ENCODE results near the gene SPINT2.

SPINT2 gene, protein sequence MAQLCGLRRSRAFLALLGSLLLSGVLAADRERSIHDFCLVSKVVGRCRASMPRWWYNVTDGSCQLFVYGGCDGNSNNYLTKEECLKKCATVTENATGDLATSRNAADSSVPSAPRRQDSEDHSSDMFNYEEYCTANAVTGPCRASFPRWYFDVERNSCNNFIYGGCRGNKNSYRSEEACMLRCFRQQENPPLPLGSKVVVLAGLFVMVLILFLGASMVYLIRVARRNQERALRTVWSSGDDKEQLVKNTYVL
- 6.4 to 13.5 (median 8.9) reads per million in 3 donors for total RNA-seq

DNA sequence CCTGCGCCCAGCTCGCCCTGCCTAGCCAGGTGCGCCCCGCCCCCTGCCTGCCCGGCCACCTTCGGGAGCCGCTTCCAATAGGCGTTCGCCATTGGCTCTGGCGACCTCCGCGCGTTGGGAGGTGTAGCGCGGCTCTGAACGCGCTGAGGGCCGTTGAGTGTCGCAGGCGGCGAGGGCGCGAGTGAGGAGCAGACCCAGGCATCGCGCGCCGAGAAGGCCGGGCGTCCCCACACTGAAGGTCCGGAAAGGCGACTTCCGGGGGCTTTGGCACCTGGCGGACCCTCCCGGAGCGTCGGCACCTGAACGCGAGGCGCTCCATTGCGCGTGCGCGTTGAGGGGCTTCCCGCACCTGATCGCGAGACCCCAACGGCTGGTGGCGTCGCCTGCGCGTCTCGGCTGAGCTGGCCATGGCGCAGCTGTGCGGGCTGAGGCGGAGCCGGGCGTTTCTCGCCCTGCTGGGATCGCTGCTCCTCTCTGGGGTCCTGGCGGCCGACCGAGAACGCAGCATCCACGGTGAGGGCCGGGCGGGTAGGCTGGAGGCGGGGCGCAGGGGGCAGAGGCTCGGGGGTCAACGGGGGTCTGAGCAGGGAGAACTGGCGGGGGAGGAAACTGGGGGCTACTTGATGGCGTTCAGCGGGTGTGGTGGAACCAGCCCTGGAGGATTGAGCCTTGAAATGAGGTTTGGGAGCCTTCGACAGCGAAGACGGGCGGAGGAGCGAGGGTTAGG is at the start of gene SPINT2:
Gene SPINT2 (plus strand): TSS at position 88 of the 727 bp plus-strand sequence. CDS start 320 bp downstream, at position 408.
- no peaks in the 10 kb centered on the region for H3K27me3 ChIP-seq (replicated peaks; ENCODE audit: control insufficient read depth, insufficient read depth, low read length, poor library complexity, severe bottlenecking)
- peak within 1 kb of the TSS; percentile 58 for H3K27ac ChIP-seq (ENCODE audit: insufficient read depth, low read length, poor library complexity, severe bottlenecking)
- H3K9me3 ChIP-seq (ENCODE audit: control insufficient read depth, low read length), result no peaks in the 10 kb centered on the region
- peaks cover 13% of the 10 kb centered on the region for H3K4me1 ChIP-seq (ENCODE audit: control insufficient read depth, insufficient read depth, low read length, poor library complexity, severe bottlenecking)
- DNase-seq, result peak in 1 of 3 donors; percentile 79
- no peaks in the 10 kb centered on the region for H3K36me3 ChIP-seq (ENCODE audit: control insufficient read depth, insufficient read depth, low read length)
- peak within 1 kb of the TSS; percentile 66 for H3K4me3 ChIP-seq (ENCODE audit: insufficient read depth, low read depth, low read length, poor library complexity, severe bottlenecking)

DNA sequence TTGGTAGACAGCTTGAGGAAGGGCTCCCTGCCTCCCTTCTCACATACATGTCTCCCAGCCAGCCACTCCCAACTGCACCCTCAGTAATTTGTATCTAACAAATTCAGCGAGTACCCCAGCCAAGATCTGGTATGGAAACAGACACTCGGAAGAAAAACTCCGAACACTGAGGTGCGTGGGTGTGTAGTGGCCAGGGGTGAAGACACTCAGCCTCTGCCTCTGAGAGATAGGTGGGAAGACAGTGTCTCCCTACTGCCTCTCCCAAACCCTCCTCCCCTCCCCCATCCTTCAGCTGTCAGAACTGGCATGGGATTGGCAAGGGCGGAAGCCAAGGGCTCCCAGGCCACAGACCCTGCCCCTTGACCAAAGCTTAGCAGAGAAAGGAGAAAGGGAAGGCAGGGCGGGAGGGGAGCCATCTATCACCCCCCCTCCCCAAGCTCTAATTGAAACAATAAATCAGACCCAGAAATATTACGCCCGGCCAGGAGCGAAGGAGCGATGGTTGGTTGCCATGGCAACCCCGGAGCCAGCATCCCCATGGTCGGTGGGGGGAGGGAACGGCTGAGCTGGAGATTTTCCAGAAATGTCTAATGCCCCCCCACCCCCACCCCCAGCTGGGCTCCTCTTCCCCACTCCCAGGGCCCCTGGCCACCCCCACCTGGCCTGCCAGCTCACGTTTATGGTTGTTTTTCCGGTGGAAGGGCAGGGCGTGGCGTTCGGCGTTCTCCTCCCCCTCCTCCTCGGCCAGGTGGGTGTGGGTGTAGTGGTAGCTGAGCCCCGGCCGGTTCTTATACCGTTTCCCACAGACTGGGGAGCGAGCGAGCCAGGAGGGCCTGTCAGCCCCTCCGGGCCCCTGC is 47.4 kb upstream of the SPINT2 start:
- no peak for DNase-seq
- no peaks in the 10 kb centered on the region for H3K36me3 ChIP-seq (ENCODE audit: control insufficient read depth, insufficient read depth, low read length)
- no peak overlapping the region for H3K4me3 ChIP-seq (ENCODE audit: insufficient read depth, low read depth, low read length, poor library complexity, severe bottlenecking)
- H3K4me1 ChIP-seq (ENCODE audit: control insufficient read depth, insufficient read depth, low read length, poor library complexity, severe bottlenecking), result peaks cover 10% of the 10 kb centered on the region
- peaks cover under 1% of the 10 kb centered on the region for H3K27me3 ChIP-seq (replicated peaks; ENCODE audit: control insufficient read depth, insufficient read depth, low read length, poor library complexity, severe bottlenecking)
- no peak overlapping the region for H3K27ac ChIP-seq (ENCODE audit: insufficient read depth, low read length, poor library complexity, severe bottlenecking)
- no peaks in the 10 kb centered on the region for H3K9me3 ChIP-seq (ENCODE audit: control insufficient read depth, low read length)

DNA sequence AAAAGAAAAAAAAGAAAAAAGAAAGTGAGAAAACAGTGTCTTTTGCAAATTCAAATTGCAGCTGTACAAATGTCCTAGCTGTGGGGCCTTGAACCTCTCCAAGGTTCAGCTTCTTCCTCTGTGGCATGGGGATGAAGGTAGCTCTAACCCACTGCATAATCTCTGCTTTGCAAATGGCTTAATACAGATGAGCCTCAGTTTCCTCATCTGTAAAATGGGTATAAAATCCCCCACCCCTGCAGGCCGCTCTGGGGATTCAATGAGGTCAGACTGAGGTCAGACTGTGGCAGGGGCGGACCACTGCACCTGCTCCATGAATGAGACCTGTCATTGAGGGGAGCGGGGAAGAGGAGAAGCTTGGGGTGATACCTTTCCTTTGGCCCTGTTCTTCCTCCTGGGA is 46.2 kb upstream of the SPINT2 start:
- Histone ChIP-seq H3K27me3 (replicated peaks; ENCODE audit: control insufficient read depth, insufficient read depth, low read length, poor library complexity, severe bottlenecking) (peaks cover 11% of the 10 kb centered on the region), H3K27ac (ENCODE audit: insufficient read depth, low read length, poor library complexity, severe bottlenecking) (no peak overlapping the region), H3K4me1 (ENCODE audit: control insufficient read depth, insufficient read depth, low read length, poor library complexity, severe bottlenecking) (peaks cover 10% of the 10 kb centered on the region), H3K4me3 (ENCODE audit: insufficient read depth, low read depth, low read length, poor library complexity, severe bottlenecking) (no peak overlapping the region), H3K9me3 (ENCODE audit: control insufficient read depth, low read length) (no peaks in the 10 kb centered on the region), H3K36me3 (ENCODE audit: control insufficient read depth, insufficient read depth, low read length) (no peaks in the 10 kb centered on the region)
- DNase-seq, result no peak

DNA sequence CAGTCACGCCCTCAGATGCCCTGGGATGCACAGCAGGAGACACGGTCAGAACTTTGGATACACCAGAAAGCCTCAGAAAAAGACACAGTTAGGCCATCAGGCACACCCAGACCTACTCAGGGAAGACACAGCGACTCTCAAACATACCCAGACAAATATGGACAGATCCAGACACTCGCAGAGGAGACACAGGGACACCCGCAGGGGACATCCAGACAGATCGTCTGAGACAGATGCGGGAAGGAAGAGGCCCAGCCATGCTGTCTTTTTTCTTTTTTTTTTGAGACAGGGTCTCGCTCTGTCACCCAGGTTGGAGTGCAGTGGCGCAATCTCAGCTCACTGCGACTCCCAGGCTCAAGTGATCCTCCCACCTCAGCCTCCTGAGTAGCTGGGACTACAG is 45.2 kb upstream of the SPINT2 start:
- DNase-seq, result no peak
- H3K4me1 ChIP-seq (ENCODE audit: control insufficient read depth, insufficient read depth, low read length, poor library complexity, severe bottlenecking), result peaks cover 7% of the 10 kb centered on the region
- no peaks in the 10 kb centered on the region for H3K9me3 ChIP-seq (ENCODE audit: control insufficient read depth, low read length)
- H3K4me3 ChIP-seq (ENCODE audit: insufficient read depth, low read depth, low read length, poor library complexity, severe bottlenecking), result no peak overlapping the region
- peaks cover 20% of the 10 kb centered on the region for H3K27me3 ChIP-seq (replicated peaks; ENCODE audit: control insufficient read depth, insufficient read depth, low read length, poor library complexity, severe bottlenecking)
- no peaks in the 10 kb centered on the region for H3K36me3 ChIP-seq (ENCODE audit: control insufficient read depth, insufficient read depth, low read length)
- H3K27ac ChIP-seq (ENCODE audit: insufficient read depth, low read length, poor library complexity, severe bottlenecking), result no peak overlapping the region

DNA sequence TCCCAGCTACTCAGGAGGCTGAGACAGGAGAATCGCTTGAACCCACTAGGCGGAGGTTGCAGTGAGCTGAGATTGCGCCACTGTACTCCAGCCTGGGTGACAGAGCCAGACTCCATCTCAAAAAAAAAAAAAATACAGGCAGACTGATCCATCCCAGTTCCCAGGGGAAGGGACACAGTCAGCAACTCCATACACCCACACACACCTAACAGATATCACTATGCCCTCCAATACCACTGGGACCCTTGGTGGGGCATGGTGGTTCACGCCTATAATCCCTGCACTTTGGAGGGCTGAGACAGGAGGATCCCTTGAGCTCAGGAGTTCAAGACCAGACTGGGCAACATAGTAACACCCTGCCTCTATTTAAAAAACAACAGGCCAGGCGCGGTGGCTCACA is 43.0 kb upstream of the SPINT2 start:
- Histone ChIP-seq H3K4me3 (ENCODE audit: insufficient read depth, low read depth, low read length, poor library complexity, severe bottlenecking) (no peak overlapping the region), H3K4me1 (ENCODE audit: control insufficient read depth, insufficient read depth, low read length, poor library complexity, severe bottlenecking) (peaks cover 7% of the 10 kb centered on the region), H3K9me3 (ENCODE audit: control insufficient read depth, low read length) (no peaks in the 10 kb centered on the region), H3K27ac (ENCODE audit: insufficient read depth, low read length, poor library complexity, severe bottlenecking) (no peak overlapping the region), H3K36me3 (ENCODE audit: control insufficient read depth, insufficient read depth, low read length) (no peaks in the 10 kb centered on the region), H3K27me3 (replicated peaks; ENCODE audit: control insufficient read depth, insufficient read depth, low read length, poor library complexity, severe bottlenecking) (peaks cover 38% of the 10 kb centered on the region)
- DNase-seq, result no peak

DNA sequence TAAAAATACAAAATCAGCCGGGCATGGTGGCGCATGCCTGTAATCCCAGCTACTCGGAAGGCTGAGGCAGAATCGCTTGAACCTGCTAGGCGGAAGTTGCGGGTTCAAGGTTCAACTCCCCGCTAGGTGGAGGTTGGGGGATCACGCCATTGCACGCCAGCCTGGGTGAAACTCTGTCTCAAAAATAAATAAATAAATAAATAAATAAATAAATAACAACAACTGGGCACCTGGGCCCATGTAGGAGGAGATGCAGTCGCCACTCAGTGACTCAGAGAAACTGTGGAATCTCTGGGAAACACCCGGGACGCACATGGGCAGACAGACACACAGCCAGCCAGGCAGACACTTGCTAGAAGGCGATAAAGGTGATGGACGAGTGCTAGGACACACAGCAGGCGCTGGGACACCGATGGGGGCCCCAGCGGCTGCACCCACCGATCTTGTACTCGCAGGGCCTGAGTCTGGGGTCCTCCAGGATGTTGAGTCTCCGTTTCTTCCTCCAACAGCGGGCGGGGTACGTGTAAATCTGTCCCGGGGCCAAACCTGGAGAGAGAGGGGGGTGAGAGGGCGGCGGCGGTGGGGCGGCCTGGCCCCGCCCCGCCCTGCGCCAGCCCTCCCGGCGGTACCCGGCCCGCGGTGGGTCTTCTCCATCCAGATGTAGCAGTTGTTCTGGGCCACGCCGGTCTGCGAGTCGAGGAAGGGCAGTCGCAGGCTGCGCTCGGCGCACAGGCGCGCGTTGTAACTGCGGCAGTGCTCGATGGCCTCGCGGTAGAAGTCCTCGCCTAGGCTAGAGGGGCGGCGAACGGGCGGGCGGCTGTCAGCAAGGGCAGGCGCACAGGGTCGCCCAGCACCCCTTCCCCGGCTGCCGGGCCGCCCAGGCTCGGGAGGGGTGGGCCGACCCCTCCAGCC is 42.2 kb upstream of the SPINT2 start:
- no peaks in the 10 kb centered on the region for H3K9me3 ChIP-seq (ENCODE audit: control insufficient read depth, low read length)
- no peak overlapping the region for H3K4me3 ChIP-seq (ENCODE audit: insufficient read depth, low read depth, low read length, poor library complexity, severe bottlenecking)
- peaks cover 44% of the 10 kb centered on the region for H3K27me3 ChIP-seq (replicated peaks; ENCODE audit: control insufficient read depth, insufficient read depth, low read length, poor library complexity, severe bottlenecking)
- H3K4me1 ChIP-seq (ENCODE audit: control insufficient read depth, insufficient read depth, low read length, poor library complexity, severe bottlenecking), result peaks cover 7% of the 10 kb centered on the region
- no peaks in the 10 kb centered on the region for H3K36me3 ChIP-seq (ENCODE audit: control insufficient read depth, insufficient read depth, low read length)
- no peak overlapping the region for H3K27ac ChIP-seq (ENCODE audit: insufficient read depth, low read length, poor library complexity, severe bottlenecking)
- no peak for DNase-seq

DNA sequence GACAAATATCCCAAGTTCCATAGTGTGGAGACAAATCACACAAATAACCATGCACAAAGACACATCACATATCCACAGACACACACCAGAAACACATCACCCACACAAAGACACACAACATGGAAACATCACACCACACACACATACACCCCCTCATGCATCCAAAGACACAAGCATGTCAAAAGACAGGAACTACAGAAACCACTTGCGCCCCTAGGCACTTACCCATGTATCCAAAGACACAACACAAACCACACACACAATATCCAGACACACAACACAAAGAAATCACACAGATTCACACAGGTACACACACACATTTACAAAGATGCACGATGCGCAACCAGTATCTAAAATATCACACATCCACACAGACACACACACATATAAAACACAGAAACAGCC is 41.3 kb upstream of the SPINT2 start:
- Histone ChIP-seq H3K4me1 (ENCODE audit: control insufficient read depth, insufficient read depth, low read length, poor library complexity, severe bottlenecking) (peaks cover 7% of the 10 kb centered on the region), H3K27me3 (replicated peaks; ENCODE audit: control insufficient read depth, insufficient read depth, low read length, poor library complexity, severe bottlenecking) (peaks cover 53% of the 10 kb centered on the region), H3K27ac (ENCODE audit: insufficient read depth, low read length, poor library complexity, severe bottlenecking) (no peak overlapping the region), H3K4me3 (ENCODE audit: insufficient read depth, low read depth, low read length, poor library complexity, severe bottlenecking) (no peak overlapping the region), H3K36me3 (ENCODE audit: control insufficient read depth, insufficient read depth, low read length) (no peaks in the 10 kb centered on the region), H3K9me3 (ENCODE audit: control insufficient read depth, low read length) (no peaks in the 10 kb centered on the region)
- DNase-seq, result no peak

DNA sequence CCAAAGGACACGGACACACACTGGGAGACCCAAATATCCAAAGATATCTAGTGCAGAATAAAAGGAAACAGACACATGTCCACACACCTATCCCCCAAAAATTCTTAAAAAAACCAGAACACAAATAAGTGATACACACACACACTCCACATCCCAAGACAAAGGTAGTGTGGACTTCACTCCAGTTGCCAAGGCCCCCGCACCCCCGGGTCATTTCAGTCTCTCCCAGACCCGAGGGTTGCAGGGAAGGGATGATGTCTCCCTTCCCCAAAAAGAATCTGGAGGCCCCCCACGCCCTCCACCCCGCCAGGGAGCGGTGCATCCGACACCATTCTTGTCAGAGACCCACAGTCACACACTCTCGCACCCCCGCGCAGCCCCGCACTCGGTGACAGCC is 40.8 kb upstream of the SPINT2 start:
- peaks cover 56% of the 10 kb centered on the region for H3K27me3 ChIP-seq (replicated peaks; ENCODE audit: control insufficient read depth, insufficient read depth, low read length, poor library complexity, severe bottlenecking)
- no peak for DNase-seq
- H3K9me3 ChIP-seq (ENCODE audit: control insufficient read depth, low read length), result no peaks in the 10 kb centered on the region
- no peak overlapping the region for H3K27ac ChIP-seq (ENCODE audit: insufficient read depth, low read length, poor library complexity, severe bottlenecking)
- H3K4me3 ChIP-seq (ENCODE audit: insufficient read depth, low read depth, low read length, poor library complexity, severe bottlenecking), result peak overlapping the region; percentile 43
- H3K4me1 ChIP-seq (ENCODE audit: control insufficient read depth, insufficient read depth, low read length, poor library complexity, severe bottlenecking), result peaks cover 10% of the 10 kb centered on the region
- H3K36me3 ChIP-seq (ENCODE audit: control insufficient read depth, insufficient read depth, low read length), result no peaks in the 10 kb centered on the region
